WI38 (cell line): ENCODE results near the gene ARHGEF28.

Experiments used
- H3K4me3 ChIP-seq: 2 replicates; pipeline ENCODE4 v1.5.1; 2011; ENCODE audit warnings: low read depth, mild to moderate bottlenecking, control low read depth, low read length
- TF ChIP-seq, protein P1 (sequence below): IDR thresholded peaks from 2 replicates; pipeline ENCODE4 v1.5.1; 2012; ENCODE audit warnings: low read depth, mild to moderate bottlenecking, control low read depth, low read length

Gene ARHGEF28

DNA sequence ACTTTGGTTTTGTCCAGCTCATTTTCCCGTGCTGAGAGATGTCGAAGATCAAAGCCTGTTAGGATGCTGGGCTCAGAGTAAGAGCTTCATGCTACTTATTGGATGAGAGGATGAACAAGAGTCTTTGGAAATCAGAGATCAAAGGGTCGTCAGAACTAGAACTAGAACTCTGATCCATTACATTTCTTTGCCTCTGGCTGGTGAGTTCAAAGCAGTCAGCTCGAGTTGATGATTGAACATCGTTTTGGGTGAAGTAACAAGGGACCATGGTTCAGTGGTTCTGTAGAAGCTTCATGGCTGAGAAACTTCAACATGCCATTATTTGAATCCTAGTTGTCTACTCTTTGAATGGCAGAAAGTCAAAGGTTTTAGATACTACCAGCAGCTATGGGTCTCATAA, 320.3 kb downstream of the ARHGEF28 start:
- TF ChIP-seq, protein P1, sequence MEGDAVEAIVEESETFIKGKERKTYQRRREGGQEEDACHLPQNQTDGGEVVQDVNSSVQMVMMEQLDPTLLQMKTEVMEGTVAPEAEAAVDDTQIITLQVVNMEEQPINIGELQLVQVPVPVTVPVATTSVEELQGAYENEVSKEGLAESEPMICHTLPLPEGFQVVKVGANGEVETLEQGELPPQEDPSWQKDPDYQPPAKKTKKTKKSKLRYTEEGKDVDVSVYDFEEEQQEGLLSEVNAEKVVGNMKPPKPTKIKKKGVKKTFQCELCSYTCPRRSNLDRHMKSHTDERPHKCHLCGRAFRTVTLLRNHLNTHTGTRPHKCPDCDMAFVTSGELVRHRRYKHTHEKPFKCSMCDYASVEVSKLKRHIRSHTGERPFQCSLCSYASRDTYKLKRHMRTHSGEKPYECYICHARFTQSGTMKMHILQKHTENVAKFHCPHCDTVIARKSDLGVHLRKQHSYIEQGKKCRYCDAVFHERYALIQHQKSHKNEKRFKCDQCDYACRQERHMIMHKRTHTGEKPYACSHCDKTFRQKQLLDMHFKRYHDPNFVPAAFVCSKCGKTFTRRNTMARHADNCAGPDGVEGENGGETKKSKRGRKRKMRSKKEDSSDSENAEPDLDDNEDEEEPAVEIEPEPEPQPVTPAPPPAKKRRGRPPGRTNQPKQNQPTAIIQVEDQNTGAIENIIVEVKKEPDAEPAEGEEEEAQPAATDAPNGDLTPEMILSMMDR, result no peak
- H3K4me3 ChIP-seq, result no peak overlapping the region

DNA sequence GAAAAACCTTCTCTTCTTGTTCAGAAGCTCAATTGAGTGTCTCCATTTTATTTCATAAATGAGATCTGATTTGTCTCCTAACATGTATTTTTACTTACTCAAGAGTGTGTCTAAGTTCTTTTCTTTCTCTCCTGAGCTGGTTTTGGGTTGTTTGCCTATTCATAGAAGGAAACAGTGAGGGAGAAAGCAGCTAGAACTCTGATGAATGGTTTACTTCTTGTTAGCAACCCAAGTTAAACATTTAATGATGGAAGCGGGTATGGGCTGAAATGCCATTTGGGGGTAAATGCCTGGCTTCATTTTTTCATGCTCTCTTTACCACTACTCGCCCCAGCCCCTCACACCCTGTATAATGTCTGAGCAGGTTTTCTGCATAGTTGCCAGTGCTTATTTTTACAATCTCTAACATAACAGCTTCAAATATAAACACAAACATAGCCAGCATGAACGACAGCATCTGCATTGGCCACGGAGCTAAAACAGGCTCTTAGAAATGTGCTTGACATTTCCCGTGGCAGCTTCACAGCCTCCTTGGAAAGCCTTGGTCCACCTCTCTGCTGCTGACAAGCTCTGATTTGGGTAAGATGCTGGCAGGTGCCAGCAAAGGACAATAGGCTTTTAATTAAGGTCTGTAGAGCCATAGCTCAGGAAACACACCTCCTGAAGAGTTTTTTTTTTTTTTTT, 321.1 kb downstream of the ARHGEF28 start:
- TF ChIP-seq, protein P1, result no peak
- H3K4me3 ChIP-seq, result no peak overlapping the region

DNA sequence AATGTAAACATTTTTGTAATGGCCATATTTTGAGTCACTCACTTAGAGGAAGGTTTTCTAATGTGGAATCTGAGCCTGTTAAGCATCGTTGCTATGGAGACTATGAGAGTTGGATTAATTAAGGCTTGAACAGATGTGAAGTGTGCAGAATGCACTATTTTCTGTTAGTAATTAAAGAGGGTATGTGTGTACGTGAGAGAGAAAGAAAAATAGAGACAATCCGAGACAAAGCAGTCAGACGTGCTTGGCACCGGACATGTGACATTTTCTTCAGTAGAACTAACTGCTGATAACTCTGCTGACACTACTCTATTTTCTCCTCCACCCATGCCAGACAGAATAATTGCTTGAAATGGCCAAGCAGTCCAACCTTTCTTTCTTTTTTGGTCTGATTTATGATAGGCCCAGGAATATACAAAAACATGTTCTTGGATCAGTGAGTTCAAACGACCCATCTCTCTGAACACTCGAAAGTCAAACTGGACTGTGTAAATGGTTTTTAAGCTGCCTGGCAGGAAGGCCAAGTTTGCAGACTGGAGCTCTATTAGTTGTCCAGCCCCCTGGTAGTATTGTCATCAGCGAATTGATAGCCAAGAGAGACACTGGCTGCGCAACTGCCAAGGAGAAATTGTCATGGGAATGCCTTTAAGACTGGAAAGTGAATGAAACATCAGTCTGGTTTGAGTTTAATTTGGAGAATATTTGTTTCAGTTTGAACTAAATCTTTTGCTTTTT, 322.1 kb downstream of the ARHGEF28 start:
- no peak overlapping the region for H3K4me3 ChIP-seq
- TF ChIP-seq, protein P1, result no peak

DNA sequence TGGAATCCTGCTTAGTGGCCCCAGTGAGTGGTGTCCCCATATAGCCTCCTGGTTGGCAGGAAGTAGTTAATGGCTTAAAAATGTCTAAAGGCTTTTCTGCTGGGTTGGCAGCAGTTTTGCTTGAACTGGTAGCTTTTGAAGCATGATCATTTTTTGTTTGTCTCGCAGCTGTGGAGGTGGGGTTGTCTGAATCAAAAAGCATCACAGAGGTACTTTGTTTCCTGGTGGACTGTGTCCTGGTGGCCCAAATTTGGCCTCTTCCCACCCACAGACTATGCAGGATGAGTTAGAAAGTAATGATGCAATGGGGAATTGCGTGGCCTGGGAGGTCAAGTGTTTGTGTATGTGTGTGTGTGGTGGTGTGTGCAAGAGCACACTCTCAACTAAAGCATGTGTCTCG, 322.7 kb downstream of the ARHGEF28 start:
- H3K4me3 ChIP-seq, result no peak overlapping the region
- TF ChIP-seq, protein P1, result no peak

DNA sequence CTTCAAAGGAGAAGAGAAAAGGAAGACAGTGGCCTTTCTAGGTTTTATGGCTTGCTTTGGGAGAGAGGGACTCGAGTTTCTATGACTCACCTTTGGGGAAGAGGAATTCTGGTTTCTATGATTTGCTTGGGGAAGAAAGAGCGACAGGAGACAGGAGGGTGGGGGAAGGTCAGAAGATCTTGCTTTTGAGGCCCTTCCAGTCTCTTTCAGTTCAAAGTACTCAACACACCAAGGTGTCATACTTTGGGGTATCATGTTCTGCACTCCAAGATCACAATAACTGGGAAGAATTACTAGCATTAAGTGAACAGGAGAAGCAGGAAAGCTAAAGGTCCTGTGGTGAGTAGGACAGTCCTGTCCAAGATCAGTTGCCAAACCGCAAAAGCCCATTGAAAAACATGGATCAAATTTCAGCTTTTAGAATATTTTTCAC, 324.5 kb downstream of the ARHGEF28 start:
- TF ChIP-seq, protein P1, result no peak
- H3K4me3 ChIP-seq, result no peak overlapping the region

DNA sequence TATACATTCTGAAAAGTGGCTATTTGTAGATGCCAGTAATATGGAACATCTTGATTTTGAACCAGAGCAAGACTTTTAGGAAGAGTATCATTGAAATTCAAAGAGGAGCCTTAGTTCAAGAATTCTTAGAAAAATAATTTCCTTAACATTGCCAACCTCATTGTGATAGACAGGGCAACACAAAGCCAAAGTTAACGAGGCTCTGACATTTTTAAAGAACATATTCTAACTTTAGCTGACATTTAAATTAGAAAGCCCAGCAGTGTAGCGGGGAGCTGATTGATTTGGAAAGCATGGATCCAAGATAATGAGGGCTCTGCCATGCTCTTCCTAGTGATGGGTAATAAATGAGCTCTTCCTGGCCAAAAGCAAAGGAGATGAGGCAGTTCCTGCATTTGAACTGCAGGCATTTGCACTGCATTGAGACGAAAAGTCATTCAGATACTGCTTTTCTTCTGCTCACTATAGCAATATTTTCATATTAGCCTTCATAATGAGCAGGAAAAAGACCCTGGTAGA, 325.0 kb downstream of the ARHGEF28 start:
- no peak overlapping the region for H3K4me3 ChIP-seq
- TF ChIP-seq, protein P1, result no peak

DNA sequence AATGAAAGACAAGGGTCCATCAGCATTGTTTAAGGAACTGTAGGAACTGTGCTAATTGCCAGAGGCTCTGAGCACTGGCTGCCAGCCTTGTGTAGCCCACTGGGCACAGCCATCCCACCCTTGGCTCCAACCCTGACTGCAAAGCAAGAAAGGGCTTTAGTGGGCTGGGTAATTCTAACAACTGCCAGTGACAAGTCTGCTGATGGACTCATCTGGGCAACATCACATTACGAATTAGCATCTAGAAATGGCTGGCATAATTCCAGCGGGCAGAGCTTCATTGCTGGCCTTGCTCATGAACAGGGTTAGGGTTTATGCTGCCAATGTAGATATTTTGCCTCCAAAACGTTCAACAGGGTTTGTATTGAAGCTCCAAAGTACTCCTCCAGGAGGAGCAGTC, 326.9 kb downstream of the ARHGEF28 start:
- TF ChIP-seq, protein P1, result no peak

More for the DNA sequence above, 326.9 kb downstream of the ARHGEF28 start:
- H3K4me3 ChIP-seq, result no peak overlapping the region
